PC-3 (cell line): ENCODE measurements around the gene WDR82. TPM values are rescaled to one million over a fixed set of nuclear protein-coding genes. Genes with fewer than 3 reads are reported as not detected.

Source experiments
- ATAC-seq: fragments of 200-7000 bp; cut with Tn5 transposase; 2 replicates; pipeline ENCODE4 v1.9.1; 2020; ENCODE audit warnings: mild to moderate bottlenecking, moderate library complexity
- BruUV-seq: library from RNA; stranded (reverse); fragments of 400-500 nt; replicated peaks from 2 replicates; lab custom pipeline; 2021; lab: Mats Ljungman, UMichigan
- CTCF ChIA-PET: fragments of 300-600 bp; sonication (Branson Sonifier 250); formaldehyde crosslinking; loops from one replicate; lab custom pipeline; 2022; ENCODE audit warnings: antibody characterized with exemption; lab: Charles Lee
- POLR2A ChIA-PET: fragments of 300-600 bp; sonication (Branson Sonifier 250); formaldehyde crosslinking; loops from one replicate; lab custom pipeline; 2022; ENCODE audit warnings: antibody characterized with exemption; ENCODE audit not compliant: unreplicated experiment; lab: Charles Lee
- DNase-seq: peaks from one replicate; pipeline ENCODE4 v3.0.0-alpha.2; 2015
- H2AFZ ChIP-seq: fragments of 300-600 bp; sonication (generic); 2 replicates; pipeline ENCODE4 v1.6.0; 2016; ENCODE audit warnings: antibody characterized with exemption, low read length
- H3F3A ChIP-seq: fragments of 300-600 bp; sonication (generic); one replicate; pipeline ENCODE4 v1.6.0; 2017; ENCODE audit warnings: antibody characterized with exemption, low read length, control low read depth, mild to moderate bottlenecking; ENCODE audit not compliant: unreplicated experiment
- H3K27ac ChIP-seq: fragments of 300-600 bp; sonication (generic); 2 replicates; pipeline ENCODE4 v1.5.1; 2016; ENCODE audit warnings: mild to moderate bottlenecking, low read length
- H3K27me3 ChIP-seq: fragments of 300-600 bp; sonication (generic); 2 replicates; pipeline ENCODE4 v1.6.1; 2016; ENCODE audit warnings: low read length, mixed read lengths
- H3K36me3 ChIP-seq: fragments of 300-600 bp; sonication (generic); 2 replicates; pipeline ENCODE4 v1.6.1; 2016; ENCODE audit warnings: low read depth, mixed run types, low read length, mixed read lengths
- H3K4me1 ChIP-seq: fragments of 300-600 bp; sonication (generic); 2 replicates; pipeline ENCODE4 v1.5.1; 2016; ENCODE audit warnings: low read length; ENCODE audit not compliant: insufficient read depth
- H3K4me2 ChIP-seq: fragments of 300-600 bp; sonication (generic); 2 replicates; pipeline ENCODE4 v1.6.0; 2016; ENCODE audit warnings: low read length
- H3K4me3 ChIP-seq: fragments of 300-600 bp; sonication (generic); 2 replicates; pipeline ENCODE4 v1.5.1; 2016; ENCODE audit warnings: mild to moderate bottlenecking, low read length, mixed read lengths
- H3K79me2 ChIP-seq: fragments of 300-600 bp; sonication (generic); 2 replicates; pipeline ENCODE4 v1.6.1; 2017; ENCODE audit warnings: low read length, mixed read lengths
- H3K9ac ChIP-seq: fragments of 300-600 bp; sonication (generic); 2 replicates; pipeline ENCODE4 v1.6.0; 2016; ENCODE audit warnings: mild to moderate bottlenecking, low read length
- H3K9me2 ChIP-seq: fragments of 300-600 bp; sonication (generic); replicated peaks from 2 replicates; pipeline ENCODE4 v1.6.1; 2016; ENCODE audit warnings: mixed run types, low read length, mixed read lengths
- H3K9me3 ChIP-seq: fragments of 300-600 bp; sonication (generic); 2 replicates; pipeline ENCODE4 v1.6.1; 2016; ENCODE audit warnings: low read length, mixed read lengths
- H4K20me1 ChIP-seq: fragments of 300-600 bp; sonication (generic); 2 replicates; pipeline ENCODE4 v1.6.1; 2016; ENCODE audit warnings: low read length, mixed read lengths
- EZH2 ChIP-seq: fragments of 300-600 bp; sonication (generic); IDR thresholded peaks from one replicate; pipeline ENCODE4 v1.6.1; 2017; ENCODE audit warnings: antibody characterized with exemption, mild to moderate bottlenecking, low read length; ENCODE audit not compliant: unreplicated experiment
- EZH2phosphoT487 ChIP-seq: fragments of 300-600 bp; sonication (generic); IDR thresholded peaks from 2 replicates; pipeline ENCODE4 v1.6.1; 2018; ENCODE audit warnings: mild to moderate bottlenecking, antibody characterized with exemption, low read length, borderline replicate concordance
- intact Hi-C: fragments of 100-400 bp; cut with micrococcal nuclease; formaldehyde crosslinking; loops from 2 replicates; pipeline ENCODE4 v1.9.0; 2023
- total RNA-seq: library from RNA; depleted of rRNA; stranded (reverse); fragments of >200 nt; gene quantifications from 2 replicates; pipeline ENCODE4 v1.2.3, GENCODE V29; 2014
- TF ChIP-seq, protein P1 (sequence below): fragments of 300-600 bp; sonication (generic); conservative IDR thresholded peaks from 2 replicates; pipeline ENCODE4 v1.5.1; 2017; ENCODE audit warnings: antibody characterized with exemption, low read depth, mild to moderate bottlenecking, low read length

WDR82 gene
- total RNA-seq, 1 experiment from 2014 or later, result 56.4 TPM

DNA sequence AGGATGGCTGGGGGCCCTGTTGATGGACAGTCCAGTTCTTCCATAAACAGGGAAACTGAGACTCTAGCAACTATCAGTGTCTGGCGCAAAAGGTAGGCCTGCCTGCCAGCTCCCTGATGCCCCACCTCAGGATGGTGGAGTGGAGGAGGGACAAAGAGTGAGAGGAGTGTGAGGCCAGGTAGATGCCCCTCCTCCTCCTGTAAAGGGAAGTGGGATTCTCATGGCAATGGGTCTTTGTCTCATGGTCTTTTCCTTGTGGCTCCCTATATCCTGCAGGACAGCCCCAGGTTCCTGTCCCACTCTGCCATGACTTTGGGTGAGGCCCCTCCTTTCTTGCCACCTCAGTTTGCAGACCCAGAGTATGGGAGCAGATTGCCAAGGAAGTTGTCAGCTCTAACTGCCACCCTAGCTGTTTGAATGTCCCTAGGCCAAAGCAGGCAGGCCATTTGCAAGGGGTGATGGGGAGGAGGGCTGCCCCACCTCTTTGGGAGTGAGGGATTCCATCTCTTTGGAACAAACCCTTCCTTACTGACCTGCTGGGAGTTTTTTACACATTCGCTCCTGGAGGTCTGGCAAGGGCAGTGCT is 34.8 kb upstream of the WDR82 start:
- H4K20me1 ChIP-seq, result no peaks in the 10 kb centered on the region
- ChIA-PET POLR2A (no interaction called here), CTCF (no interaction called here)
- no peak overlapping the region for H3K27ac ChIP-seq
- DNase-seq, result no peak
- H3K4me1 ChIP-seq, result peaks cover 10% of the 10 kb centered on the region
- no peak overlapping the region for H3K9ac ChIP-seq
- intact Hi-C loops, result no loop called here
- no TSS peak for BruUV-seq
- no peak overlapping the region for H3K4me2 ChIP-seq
- no peak overlapping the region for H2AFZ ChIP-seq
- H3K27me3 ChIP-seq, result no peaks in the 10 kb centered on the region
- no peak for TF ChIP-seq EZH2phosphoT487
- no peak for TF ChIP-seq EZH2
- TF ChIP-seq, protein P1, sequence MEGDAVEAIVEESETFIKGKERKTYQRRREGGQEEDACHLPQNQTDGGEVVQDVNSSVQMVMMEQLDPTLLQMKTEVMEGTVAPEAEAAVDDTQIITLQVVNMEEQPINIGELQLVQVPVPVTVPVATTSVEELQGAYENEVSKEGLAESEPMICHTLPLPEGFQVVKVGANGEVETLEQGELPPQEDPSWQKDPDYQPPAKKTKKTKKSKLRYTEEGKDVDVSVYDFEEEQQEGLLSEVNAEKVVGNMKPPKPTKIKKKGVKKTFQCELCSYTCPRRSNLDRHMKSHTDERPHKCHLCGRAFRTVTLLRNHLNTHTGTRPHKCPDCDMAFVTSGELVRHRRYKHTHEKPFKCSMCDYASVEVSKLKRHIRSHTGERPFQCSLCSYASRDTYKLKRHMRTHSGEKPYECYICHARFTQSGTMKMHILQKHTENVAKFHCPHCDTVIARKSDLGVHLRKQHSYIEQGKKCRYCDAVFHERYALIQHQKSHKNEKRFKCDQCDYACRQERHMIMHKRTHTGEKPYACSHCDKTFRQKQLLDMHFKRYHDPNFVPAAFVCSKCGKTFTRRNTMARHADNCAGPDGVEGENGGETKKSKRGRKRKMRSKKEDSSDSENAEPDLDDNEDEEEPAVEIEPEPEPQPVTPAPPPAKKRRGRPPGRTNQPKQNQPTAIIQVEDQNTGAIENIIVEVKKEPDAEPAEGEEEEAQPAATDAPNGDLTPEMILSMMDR, result no peak
- no peaks in the 10 kb centered on the region for H3F3A ChIP-seq
- no peaks in the 10 kb centered on the region for H3K36me3 ChIP-seq
- ATAC-seq, result no peak
- H3K79me2 ChIP-seq, result no peaks in the 10 kb centered on the region
- no peaks in the 10 kb centered on the region for H3K9me3 ChIP-seq
- no peaks in the 10 kb centered on the region for H3K9me2 ChIP-seq
- no peak overlapping the region for H3K4me3 ChIP-seq

DNA sequence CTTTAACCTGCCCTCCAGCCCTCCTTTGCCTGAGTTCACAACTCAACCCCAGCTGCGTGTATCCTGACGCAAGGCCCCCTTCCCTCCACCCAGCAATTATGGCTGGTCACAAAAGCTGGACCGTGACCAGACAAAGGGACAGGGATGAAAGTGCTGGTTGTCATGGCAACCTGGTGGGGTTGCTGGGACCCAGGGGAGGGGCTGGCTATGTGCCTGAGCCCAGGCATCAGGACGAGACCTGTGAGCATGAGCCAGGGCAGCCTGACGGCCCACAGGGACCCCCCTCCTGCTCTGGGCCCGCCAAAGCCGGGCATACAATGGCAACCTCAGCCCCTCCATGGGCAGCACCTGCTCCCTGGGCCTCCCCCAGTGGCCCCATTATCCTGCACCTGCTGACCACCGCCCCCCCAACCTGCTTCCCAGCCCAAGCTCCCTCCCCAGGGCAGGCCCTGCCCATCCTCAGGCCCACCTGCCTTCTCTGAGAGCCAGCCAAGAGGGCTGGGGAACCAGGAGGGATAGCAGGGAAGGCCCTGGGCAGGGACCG is 33.2 kb upstream of the WDR82 start:
- no peaks in the 10 kb centered on the region for H3K36me3 ChIP-seq
- POLR2A ChIA-PET, result no interaction called here
- no peaks in the 10 kb centered on the region for H3K79me2 ChIP-seq
- DNase-seq (no peak), ATAC-seq (no peak)
- no peaks in the 10 kb centered on the region for H3F3A ChIP-seq
- intact Hi-C loops, result no loop called here
- no peaks in the 10 kb centered on the region for H4K20me1 ChIP-seq
- no peaks in the 10 kb centered on the region for H3K9me3 ChIP-seq
- H3K9ac ChIP-seq, result no peak overlapping the region
- peaks cover 10% of the 10 kb centered on the region for H3K4me1 ChIP-seq
- H3K4me3 ChIP-seq, result no peak overlapping the region
- H3K27ac ChIP-seq, result no peak overlapping the region
- no peaks in the 10 kb centered on the region for H3K9me2 ChIP-seq
- BruUV-seq, result no TSS peak
- no peak overlapping the region for H3K4me2 ChIP-seq
- CTCF ChIA-PET, result no interaction called here
- no peaks in the 10 kb centered on the region for H3K27me3 ChIP-seq
- H2AFZ ChIP-seq, result no peak overlapping the region
- TF ChIP-seq, protein P1, result no peak
- no peak for TF ChIP-seq EZH2

DNA sequence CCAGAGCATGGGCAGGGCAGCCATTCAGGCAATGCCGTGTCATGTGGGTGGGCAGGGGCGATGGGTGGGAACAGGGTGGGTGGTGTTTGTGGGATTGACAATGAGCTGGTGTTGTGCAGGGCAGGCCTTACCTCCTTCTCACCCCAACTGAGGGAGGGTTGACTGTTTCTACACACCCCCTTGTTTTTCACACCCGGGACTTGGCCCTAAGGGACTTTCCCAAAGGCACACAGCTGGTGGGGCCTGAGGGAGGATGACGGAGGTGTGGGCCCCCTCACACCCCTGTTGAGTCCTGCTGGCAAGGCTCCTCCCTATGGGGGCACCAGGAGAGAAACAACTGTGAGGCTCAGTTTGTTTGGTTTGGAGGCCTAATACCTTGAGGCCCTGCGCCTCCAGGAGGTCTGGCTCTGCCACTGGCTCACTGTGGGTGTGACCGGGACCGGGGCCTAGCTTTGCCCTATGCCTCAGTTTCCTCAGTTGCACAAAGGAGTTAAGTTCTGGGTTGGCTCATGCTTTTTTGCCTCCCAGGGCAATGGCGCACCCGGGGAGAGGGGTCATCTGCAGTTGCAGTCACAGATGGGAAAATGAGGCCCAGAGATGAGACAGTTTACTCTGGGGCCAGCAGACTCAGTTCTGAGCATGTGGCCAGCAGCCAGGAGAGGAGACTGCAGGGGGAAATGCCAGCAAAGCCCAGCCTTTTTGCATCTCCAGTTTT is 32.6 kb upstream of the WDR82 start:
- ChIA-PET POLR2A (no interaction called here), CTCF (no interaction called here)
- BruUV-seq, result no TSS peak
- ATAC-seq (no peak), DNase-seq (no peak)
- H3K4me1 ChIP-seq, result peaks cover 10% of the 10 kb centered on the region
- H3K36me3 ChIP-seq, result no peaks in the 10 kb centered on the region
- intact Hi-C loops, result no loop called here
- no peak overlapping the region for H3K9ac ChIP-seq
- H3K27ac ChIP-seq, result no peak overlapping the region
- TF ChIP-seq EZH2phosphoT487 (no peak), EZH2 (no peak)
- TF ChIP-seq, protein P1, result no peak
- H2AFZ ChIP-seq, result no peak overlapping the region
- no peaks in the 10 kb centered on the region for H3K9me3 ChIP-seq
- no peak overlapping the region for H3K4me2 ChIP-seq
- H3K27me3 ChIP-seq, result no peaks in the 10 kb centered on the region
- H3K4me3 ChIP-seq, result no peak overlapping the region
- H3K9me2 ChIP-seq, result no peaks in the 10 kb centered on the region
- no peaks in the 10 kb centered on the region for H3K79me2 ChIP-seq
- H3F3A ChIP-seq, result no peaks in the 10 kb centered on the region
- H4K20me1 ChIP-seq, result no peaks in the 10 kb centered on the region
